ENCODE measurements around the gene GPC2.
"Not testable (repeated sequence)": the region's sequence is repeated elsewhere in the genome, so short reads cannot be mapped to it uniquely, and the experiment has no call there.

GPC2 gene

DNA sequence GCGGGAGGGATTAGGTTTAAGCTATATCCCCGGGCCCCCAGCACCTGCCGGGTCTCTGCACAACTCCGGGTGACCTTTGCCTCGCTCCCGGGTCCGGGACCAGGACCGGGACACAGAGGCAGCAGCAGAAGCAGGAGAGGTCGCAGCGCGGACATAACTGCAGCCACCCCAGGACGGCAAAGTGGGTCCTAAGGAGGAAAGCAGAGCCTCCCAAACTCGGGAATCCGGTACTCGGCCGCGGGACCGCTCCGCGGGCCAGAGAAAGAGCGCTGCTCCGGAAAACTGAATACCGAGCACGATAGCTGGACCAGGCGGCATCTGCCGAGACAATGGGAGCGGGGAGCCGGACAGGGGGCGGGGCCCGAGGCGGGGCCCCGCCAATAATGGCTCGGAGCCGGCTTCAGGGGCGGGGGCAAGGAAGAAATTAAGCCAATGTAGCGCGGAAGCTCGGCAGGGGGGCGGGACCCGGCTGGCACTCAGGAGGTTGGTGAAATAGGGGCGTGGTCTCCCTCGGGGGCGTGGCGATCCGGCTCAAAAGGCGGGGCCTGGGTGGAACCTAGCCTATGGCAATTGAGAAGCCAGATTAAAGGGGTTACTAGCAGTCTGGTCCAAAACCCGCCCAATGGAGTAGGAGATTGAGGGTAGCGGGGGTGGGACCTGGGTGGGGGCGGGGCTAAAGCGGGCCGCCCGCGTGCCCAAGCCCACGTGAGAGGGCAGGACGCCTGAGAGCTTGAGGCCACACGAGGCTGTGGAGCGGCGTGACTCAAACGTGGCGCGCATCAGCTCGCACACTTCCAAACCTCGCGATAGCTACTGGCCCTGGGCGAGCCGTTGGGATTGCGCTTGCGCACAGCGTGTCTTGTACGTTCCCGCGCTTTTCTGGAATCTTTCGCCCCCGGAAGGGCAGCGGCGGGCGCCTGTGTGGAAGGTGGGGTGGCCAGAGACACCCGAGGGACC is at the start of gene GPC2, which contains the start of gene STAG3:
TSS of gene GPC2 (minus strand) at position 337 of the 957 bp plus-strand sequence. CDS start at position 155, 182 bp downstream.
TSS of gene STAG3 (plus strand) at position 874 of the 957 bp plus-strand sequence. CDS start 2,639 bp downstream, outside the sequence.
- peak; percentile 95 for DNase-seq (ENCODE audit: low spot score)

- not testable (repeated sequence) for DNase-seq (ENCODE audit: low spot score)
Observed at GRCh38 chr7:100224891-100225290, 47.7 kb upstream of the GPC2 start.

DNA sequence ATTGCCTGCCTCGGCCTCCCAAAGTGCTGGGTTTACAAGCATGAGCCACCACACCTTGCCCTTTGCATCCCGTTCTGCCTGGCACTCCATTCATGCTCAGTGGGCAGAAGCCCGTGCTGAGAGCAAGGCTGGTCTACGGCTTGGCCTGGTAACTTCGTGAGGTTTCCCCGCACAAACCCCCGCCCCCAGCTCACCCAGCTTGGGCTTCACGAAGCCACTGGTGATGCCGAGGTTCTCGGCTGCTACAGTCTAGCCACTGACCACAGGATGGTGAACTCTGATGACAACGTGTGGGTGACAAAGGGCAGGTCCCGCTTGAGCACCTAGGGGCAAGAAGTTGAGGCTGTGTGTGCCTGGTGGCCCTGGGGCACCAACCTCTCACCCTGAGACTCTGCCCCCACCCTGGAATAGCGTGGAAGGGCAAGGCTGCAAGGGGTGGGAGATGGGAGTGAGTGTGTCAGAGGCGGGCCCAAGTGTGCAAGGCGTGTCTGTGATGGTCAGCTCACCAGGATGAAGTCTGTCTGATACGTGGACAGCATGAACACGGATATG is 46.3 kb upstream of the GPC2 start:
- DNase-seq (ENCODE audit: low spot score), result not testable (repeated sequence)

DNA sequence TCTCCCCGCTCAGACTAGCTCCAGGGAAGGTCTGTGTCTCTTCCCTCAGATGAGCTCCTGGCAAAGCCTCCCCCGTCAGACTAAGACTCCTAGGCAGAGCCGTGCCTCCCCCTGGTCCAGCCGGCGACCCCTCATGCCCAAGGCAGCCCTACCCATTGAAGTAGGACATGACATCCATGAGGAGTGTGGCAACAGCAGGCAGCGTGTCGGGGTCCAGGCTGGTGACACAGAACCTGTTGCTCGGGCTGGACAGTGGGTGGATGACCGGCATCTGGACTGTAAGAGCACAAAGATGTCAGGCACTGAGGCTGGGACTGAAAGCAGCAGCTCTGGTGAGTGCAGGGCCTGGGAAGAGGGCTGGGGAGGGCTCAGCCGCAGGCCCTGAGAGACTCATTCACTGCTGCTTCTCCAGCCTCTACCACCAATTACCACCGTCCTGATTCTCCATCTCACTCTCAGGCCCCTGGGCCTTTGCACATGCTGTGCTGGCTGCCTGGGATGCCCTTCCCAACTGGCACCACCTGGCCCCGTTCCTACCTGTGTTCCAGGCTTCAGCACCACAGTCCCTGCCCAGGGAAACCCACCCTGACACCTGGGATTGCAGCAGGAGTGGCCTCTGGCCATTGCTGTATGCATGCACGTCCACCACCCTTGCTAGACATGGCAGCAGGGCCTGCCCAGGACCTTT is 45.4 kb upstream of the GPC2 start:
- no peak for DNase-seq (ENCODE audit: low spot score)

GRCh38 chr7:100221767-100222444 is 44.7 kb upstream of the GPC2 start:
- DNase-seq (ENCODE audit: low spot score), result no peak

- peak; percentile 73 for DNase-seq (ENCODE audit: low spot score)
Observed at GRCh38 chr7:100221231-100221718, 44.1 kb upstream of the GPC2 start.

DNA sequence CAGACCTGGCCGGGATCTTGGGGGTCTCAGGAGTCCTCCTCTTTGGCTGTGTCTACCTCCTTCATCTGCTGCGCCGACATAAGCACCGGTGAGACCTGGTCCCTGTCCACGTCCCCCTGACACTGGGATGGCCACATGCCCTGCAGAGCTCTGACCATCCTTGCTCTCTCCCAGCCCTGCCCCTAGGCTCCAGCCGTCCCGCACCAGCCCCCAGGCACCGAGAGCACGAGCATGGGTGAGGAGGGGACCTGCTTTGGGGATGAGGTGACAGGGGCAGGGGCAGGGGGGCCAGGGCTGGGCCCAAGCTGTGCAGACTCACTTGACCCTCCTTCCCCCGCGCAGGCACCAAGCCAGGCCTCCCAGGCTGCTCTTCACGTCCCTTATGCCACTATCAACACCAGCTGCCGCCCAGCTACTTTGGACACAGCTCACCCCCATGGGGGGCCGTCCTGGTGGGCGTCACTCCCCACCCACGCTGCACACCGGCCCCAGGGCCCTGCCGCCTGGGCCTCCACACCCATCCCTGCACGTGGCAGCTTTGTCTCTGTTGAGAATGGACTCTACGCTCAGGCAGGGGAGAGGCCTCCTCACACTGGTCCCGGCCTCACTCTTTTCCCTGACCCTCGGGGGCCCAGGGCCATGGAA is 43.5 kb upstream of the GPC2 start:
- DNase-seq (ENCODE audit: low spot score), result peak; percentile 17

- DNase-seq (ENCODE audit: low spot score), result not testable (repeated sequence)
Observed at GRCh38 chr7:100219801-100220585, 42.8 kb upstream of the GPC2 start, which contains the start of gene PVRIG. Gene PVRIG, plus strand, starts transcription at chr7:100219949. Its CDS starts 22 bp downstream, at chr7:100219971.

DNA sequence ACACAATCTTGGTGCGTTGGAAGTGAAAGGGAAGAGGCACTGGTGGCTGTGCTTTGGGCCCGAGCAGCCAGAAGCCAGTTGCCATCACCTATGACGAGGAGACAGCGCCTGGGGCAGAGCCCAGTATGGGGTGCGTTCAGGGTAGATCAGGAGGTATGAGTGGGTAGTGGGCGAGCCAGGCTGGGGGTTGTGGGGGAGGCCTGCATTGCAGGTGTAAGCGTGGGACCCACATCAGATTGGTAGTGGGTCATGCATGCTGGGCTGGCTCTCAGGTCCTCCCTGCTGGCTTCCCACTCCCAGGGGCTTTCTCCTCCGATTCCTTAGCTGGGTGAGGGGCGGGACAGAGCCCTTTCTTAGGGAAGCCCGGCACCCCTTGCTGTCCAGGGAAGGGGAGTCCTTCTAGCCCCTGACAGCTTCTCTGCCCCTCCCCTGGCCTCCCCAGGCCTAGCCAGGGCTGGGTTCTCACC is 42.1 kb upstream of the GPC2 start:
- no peak for DNase-seq (ENCODE audit: low spot score)

GRCh38 chr7:100217934-100218333 is 40.8 kb upstream of the GPC2 start:
- DNase-seq (ENCODE audit: low spot score), result not testable (repeated sequence)

- DNase-seq (ENCODE audit: low spot score), result no peak
Observed at GRCh38 chr7:100215895-100216294, 38.7 kb upstream of the GPC2 start.

DNA sequence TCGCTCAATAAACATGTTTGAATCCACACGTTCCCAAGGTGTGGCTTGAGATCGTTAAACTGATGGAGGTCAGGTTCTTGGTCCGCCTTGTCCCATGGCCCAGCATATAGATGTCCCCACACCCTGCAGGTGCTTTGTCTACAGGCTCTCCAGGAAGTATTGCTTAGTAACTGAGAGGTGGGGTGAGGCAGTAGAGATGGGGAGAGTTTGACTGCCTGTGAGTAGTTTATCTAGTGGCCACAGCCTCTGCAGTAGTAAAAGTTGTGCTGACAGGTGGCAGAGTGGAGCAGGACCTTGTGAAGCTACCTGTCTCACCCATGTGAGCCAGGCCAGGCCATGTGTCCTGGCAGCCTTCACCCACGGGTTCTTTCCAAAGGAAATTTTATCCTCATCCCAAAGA is 37.2 kb upstream of the GPC2 start:
- DNase-seq (ENCODE audit: low spot score), result not testable (repeated sequence)

GRCh38 chr7:100213672-100214071 is 36.5 kb upstream of the GPC2 start:
- DNase-seq (ENCODE audit: low spot score), result no peak

DNA sequence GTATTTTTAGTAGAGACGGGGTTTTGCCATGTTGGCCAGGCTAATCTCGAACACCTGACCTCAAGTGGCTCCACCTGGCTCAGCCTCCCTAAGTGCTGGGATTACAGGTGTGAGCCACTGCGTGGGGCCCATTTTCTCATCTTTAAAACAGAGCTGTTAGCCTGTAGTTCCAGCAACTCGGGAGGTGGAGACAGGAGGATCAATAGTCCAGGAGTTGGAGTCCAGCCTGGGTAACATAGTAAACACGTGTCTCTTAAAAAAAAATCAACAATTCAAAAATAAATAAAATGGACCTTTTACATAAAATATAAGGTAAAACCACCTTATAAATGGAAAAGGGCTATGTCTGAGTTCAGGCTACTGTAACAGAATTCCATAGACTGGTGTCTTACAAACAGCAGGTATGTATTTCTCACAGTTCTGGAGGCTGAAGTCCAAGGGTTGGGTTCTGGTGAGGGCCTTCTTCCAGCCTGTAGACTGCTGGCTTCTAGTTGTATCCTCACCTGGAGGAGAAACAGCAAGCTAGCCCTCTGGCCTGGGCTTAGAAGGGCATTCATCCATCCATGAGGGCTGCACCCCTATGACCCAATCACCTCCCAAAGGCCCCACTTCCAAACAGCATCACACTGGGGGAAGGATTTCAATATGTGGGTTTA is 35.6 kb upstream of the GPC2 start:
- DNase-seq (ENCODE audit: low spot score), result no peak

DNA sequence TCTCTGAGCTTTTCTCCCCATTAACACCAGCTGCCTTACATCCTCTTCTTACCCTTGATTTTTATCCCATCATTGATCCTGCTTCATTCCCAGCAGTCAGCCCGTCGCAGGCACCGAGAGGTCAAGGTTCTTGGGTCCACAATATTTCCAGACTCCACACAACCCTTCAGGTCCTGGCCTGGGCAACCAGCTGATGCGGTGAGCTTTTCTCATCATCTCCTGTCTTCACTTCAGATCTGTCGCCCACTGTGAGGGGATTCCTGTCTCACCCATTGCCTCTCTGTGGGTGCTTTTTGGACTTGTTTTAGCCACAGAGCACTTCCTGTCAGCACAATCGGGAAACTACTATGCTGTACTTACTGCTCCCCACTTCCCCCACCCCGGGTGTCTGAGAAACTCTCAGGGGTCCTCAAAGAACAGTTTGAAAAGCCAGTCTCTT is 34.2 kb upstream of the GPC2 start:
- peak; percentile 47 for DNase-seq (ENCODE audit: low spot score)

- DNase-seq (ENCODE audit: low spot score), result peak; percentile 32
Observed at GRCh38 chr7:100210805-100211204, 33.6 kb upstream of the GPC2 start.

DNA sequence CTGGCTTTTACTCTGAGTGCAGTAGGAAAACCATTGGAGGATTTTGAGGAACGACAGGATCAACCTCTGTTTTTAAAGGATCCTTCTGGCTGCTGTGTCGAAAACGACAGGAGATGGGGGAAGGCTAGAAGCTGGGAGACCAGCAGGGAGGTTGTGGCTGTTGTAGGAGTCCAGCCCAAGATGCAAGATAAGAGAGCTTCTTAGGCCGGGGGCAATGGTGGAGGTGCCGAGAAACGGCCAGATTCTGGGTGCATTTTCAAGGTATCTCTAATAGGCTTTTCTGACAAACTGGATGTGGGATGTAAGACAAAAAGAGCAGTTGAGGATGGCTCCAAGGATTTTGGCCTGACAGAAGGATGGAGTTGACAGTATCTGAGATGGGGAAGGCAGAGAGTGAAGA is 32.3 kb upstream of the GPC2 start:
- no peak for DNase-seq (ENCODE audit: low spot score)

- no peak for DNase-seq (ENCODE audit: low spot score)
Observed at GRCh38 chr7:100208911-100209408, 31.8 kb upstream of the GPC2 start.

DNA sequence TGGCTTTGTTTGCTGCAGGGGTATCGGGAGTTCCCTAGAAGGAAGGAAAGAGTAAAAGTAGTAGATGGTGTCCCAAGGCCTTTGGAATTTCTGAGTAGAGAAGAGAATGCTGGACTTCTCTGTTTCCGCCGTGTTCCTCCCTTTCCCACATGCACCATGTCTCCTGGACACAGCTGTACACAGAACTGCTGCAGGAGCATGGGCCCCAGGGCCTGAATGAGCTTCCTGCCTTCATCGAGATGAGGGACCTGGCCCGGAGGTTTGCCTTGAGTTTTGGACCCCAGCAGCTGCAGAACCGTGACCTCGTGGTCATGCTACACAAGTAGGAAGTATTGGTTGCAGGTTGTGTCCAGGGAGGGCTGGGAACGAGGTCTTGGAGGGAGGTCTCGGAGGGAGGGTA is 27.3 kb upstream of the GPC2 start:
- DNase-seq (ENCODE audit: low spot score), result no peak
